ENCODE measurements around the gene STK40. TPM values are rescaled to one million over a fixed set of nuclear protein-coding genes. Genes with fewer than 3 reads are reported as not detected.
A peak's percentile ranks its signal among the peaks of the same experiment; 100 is the strongest.

The STK40 gene
- total and polyA plus RNA-seq, 2 donors from 2014 or later: 30.9 to 39.2 TPM

- Histone ChIP-seq H3K9me3 (ENCODE audit: control insufficient read depth in 2 of 3, insufficient read depth in 1 of 3, low read length in 3 of 3) (no peaks in the 10 kb centered on the region), H3K9ac (ENCODE audit: low read length in 3 of 3) (no peak overlapping the region), H3K36me3 (ENCODE audit: control insufficient read depth in 2 of 3, insufficient read depth in 3 of 3, low read length in 3 of 3) (no peaks in the 10 kb centered on the region), H3K4me3 (ENCODE audit: low read length in 3 of 3) (no peak overlapping the region), H3K27me3 (ENCODE audit: control insufficient read depth, insufficient read depth, low read length) (no peaks in the 10 kb centered on the region), H3K4me1 (ENCODE audit: control insufficient read depth in 2 of 3, insufficient read depth in 2 of 3, low read depth in 1 of 3, low read length in 3 of 3) (peaks cover 0 to 37% (median 16%) of the 10 kb centered on the region in 3 donors), H3K27ac (ENCODE audit: low read depth in 2 of 2, low read length in 2 of 2) (peak overlapping the region; percentile 54 to 68)
- intact Hi-C loops (cut with DNase I): no loop called here
- DNase-seq (peak in 1 of 5 donors; percentile 37), FAIRE-seq (no peak)
- TF ChIP-seq CTCF (IDR thresholded peaks at IDR 0.05; ENCODE audit: borderline replicate concordance, extremely low read depth, insufficient read depth): no peak
These were observed 4.9 kb downstream of the STK40 start for GRCh38 chr1:36380782-36381181.

- no peak for TF ChIP-seq CTCF (IDR thresholded peaks at IDR 0.05; ENCODE audit: borderline replicate concordance, extremely low read depth, insufficient read depth)
- Histone ChIP-seq H3K4me1 (ENCODE audit: control insufficient read depth in 2 of 3, insufficient read depth in 2 of 3, low read depth in 1 of 3, low read length in 3 of 3) (peaks cover 0 to 37% (median 16%) of the 10 kb centered on the region in 3 donors), H3K9ac (ENCODE audit: low read length in 3 of 3) (peak overlapping the region in 1 of 3 donors; percentile 53), H3K9me3 (ENCODE audit: control insufficient read depth in 2 of 3, insufficient read depth in 1 of 3, low read length in 3 of 3) (no peaks in the 10 kb centered on the region), H3K27ac (ENCODE audit: low read depth in 2 of 2, low read length in 2 of 2) (peak overlapping the region; percentile 54 to 68), H3K4me3 (ENCODE audit: low read length in 3 of 3) (no peak overlapping the region), H3K36me3 (ENCODE audit: control insufficient read depth in 2 of 3, insufficient read depth in 3 of 3, low read length in 3 of 3) (no peaks in the 10 kb centered on the region), H3K27me3 (ENCODE audit: control insufficient read depth, insufficient read depth, low read length) (no peaks in the 10 kb centered on the region)
- FAIRE-seq: no peak
- no peak for DNase-seq
- intact Hi-C loops (cut with DNase I): no loop called here
These were observed 5.5 kb downstream of the STK40 start for GRCh38 chr1:36380143-36380619.

- intact Hi-C loops (cut with DNase I): no loop called here
These were observed 7.8 kb downstream of the STK40 start for GRCh38 chr1:36377791-36378492.

More at GRCh38 chr1:36377791-36378492, 7.8 kb downstream of the STK40 start:
- no peaks in the 10 kb centered on the region for H3K9me3 ChIP-seq (ENCODE audit: control insufficient read depth in 2 of 3, insufficient read depth in 1 of 3, low read length in 3 of 3)
- FAIRE-seq (no peak), DNase-seq (peak in 1 of 5 donors; percentile 36)
- no peaks in the 10 kb centered on the region for H3K27me3 ChIP-seq (ENCODE audit: control insufficient read depth, insufficient read depth, low read length)
- H3K4me3 ChIP-seq (ENCODE audit: low read length in 3 of 3): no peak overlapping the region
- no peaks in the 10 kb centered on the region for H3K36me3 ChIP-seq (ENCODE audit: control insufficient read depth in 2 of 3, insufficient read depth in 3 of 3, low read length in 3 of 3)
- no peak for TF ChIP-seq CTCF (IDR thresholded peaks at IDR 0.05; ENCODE audit: borderline replicate concordance, extremely low read depth, insufficient read depth)
- no peak overlapping the region for H3K9ac ChIP-seq (ENCODE audit: low read length in 3 of 3)
- H3K27ac ChIP-seq (ENCODE audit: low read depth in 2 of 2, low read length in 2 of 2): no peak overlapping the region
- H3K4me1 ChIP-seq (ENCODE audit: control insufficient read depth in 2 of 3, insufficient read depth in 2 of 3, low read depth in 1 of 3, low read length in 3 of 3): peaks cover 8 to 46% (median 32%) of the 10 kb centered on the region in 3 donors
